Measurements from ENCODE around the gene TM9SF4. TPM values are rescaled to one million over a fixed set of nuclear protein-coding genes. Genes with fewer than 3 reads are reported as not detected.
"Not testable (repeated sequence)": the region's sequence is repeated elsewhere in the genome, so short reads cannot be mapped to it uniquely, and the experiment has no call there.

The TM9SF4 gene
- total and polyA plus RNA-seq, 2 experiments from 2014 or later = 38.6 to 41.3 TPM

DNA sequence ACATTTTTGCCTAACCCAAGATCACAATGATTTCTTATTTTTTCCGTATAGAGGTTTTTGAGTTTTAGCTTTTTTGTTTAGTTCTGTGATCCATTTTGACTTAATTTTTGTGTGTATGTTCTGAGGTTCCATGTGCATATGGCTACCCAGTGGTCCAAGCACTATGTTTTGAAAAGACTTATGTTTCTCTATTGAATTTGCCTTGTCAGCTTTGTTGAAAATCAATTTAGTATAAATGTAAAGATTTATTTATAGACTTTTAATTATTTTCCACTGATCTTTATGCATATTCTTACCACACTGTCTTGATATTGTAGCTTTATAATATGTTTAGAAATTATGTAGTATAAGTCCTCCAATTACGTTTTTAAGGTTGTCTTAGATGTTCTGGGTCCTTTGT is 10.2 kb downstream of the TM9SF4 start:
- no peak for DNase-seq
- Histone ChIP-seq H3F3A (ENCODE audit: insufficient read depth) (no peaks in the 10 kb centered on the region), H3K4me1 (ENCODE audit: insufficient read depth) (no peaks in the 10 kb centered on the region), H3K79me2 (ENCODE audit: insufficient read depth) (peaks cover 84% of the 10 kb centered on the region), H3K27ac (no peak overlapping the region), H3K9me2 (ENCODE audit: insufficient read depth) (no peaks in the 10 kb centered on the region), H4K20me1 (ENCODE audit: insufficient read depth) (peaks cover 15% of the 10 kb centered on the region), H3K27me3 (replicated peaks; ENCODE audit: insufficient read depth) (no peaks in the 10 kb centered on the region), H3K4me2 (ENCODE audit: unreplicated experiment) (no peak overlapping the region), H3K36me3 (ENCODE audit: low read depth) (no peaks in the 10 kb centered on the region), H3K4me3 (no peak overlapping the region), H2AFZ (no peak overlapping the region), H3K9ac (no peak overlapping the region), H3K9me3 (ENCODE audit: low read depth) (no peaks in the 10 kb centered on the region)
- in situ Hi-C loops (cut with MboI) = no loop called here
- WGBS, 2 experiments (ENCODE audit: low coverage in 1 of 2, low lambda C conversion rate in 2 of 2, missing lambda C conversion rate in 2 of 2) = 77 to 81% methylated on average over 2 of the region's 2 CpGs
- TF ChIP-seq EZH2 (IDR thresholded peaks at IDR 0.05; ENCODE audit: insufficient read depth, poor library complexity, severe bottlenecking) (no peak), EZH2phosphoT487 (IDR thresholded peaks at IDR 0.05; ENCODE audit: insufficient read depth, low read depth) (no peak)

DNA sequence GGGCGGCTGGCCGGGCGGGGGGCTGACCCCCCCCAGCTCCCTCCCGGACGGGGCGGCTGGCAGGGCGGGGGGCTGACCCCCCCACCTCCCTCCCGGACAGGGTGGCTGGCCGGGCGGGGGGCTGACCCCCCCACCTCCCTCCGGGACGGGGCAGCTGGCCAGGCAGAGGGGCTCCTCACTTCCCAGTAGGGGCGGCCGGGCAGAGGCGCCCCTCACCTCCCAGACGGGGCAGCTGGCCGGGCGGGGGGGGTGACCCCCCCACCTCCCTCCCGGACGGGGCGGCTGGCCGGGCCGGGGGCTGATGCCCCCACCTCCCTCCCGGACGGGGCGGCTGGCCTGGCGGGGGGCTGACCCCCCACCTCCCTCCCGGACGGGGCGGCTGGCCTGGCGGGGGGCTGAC is 12.4 kb downstream of the TM9SF4 start:
- H3K27me3 ChIP-seq (replicated peaks; ENCODE audit: insufficient read depth); in situ Hi-C loops (cut with MboI); H3K9me2 ChIP-seq (ENCODE audit: insufficient read depth); H3K36me3 ChIP-seq (ENCODE audit: low read depth); H3K4me3 ChIP-seq; H3K4me2 ChIP-seq (ENCODE audit: unreplicated experiment); H3F3A ChIP-seq (ENCODE audit: insufficient read depth); H2AFZ ChIP-seq; H3K9ac ChIP-seq; H3K9me3 ChIP-seq (ENCODE audit: low read depth); H3K4me1 ChIP-seq (ENCODE audit: insufficient read depth); H4K20me1 ChIP-seq (ENCODE audit: insufficient read depth); DNase-seq; H3K27ac ChIP-seq: not testable (repeated sequence)
- peaks cover 84% of the 10 kb centered on the region for H3K79me2 ChIP-seq (ENCODE audit: insufficient read depth)
- WGBS, 2 experiments (ENCODE audit: low coverage in 1 of 2, low lambda C conversion rate in 2 of 2, missing lambda C conversion rate in 2 of 2) = 95% methylated on average over 16 of the region's 31 CpGs; no CpG with 5 or more reads in 1 of the 2 experiments

DNA sequence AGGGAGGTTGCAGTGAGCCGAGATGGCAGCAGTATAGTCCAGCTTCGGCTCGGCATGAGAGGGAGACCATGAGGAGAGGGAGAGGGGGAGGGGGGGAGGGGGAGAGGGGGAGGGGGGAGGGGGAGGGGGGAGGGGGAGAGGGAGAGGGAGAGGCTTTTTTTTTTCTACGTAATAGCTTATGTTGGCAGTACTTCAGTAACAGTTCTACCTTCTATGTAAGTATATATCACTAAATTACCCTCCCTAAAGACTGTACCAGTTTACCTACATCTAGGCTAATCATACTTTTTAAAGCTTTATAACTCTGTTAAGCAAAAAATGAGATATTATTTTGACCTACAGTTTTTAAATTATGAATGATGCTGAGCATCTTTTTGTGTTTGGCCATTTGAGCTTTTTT is 13.6 kb downstream of the TM9SF4 start:
- Histone ChIP-seq H2AFZ (no peak overlapping the region), H3K27ac (no peak overlapping the region), H3F3A (ENCODE audit: insufficient read depth) (no peaks in the 10 kb centered on the region), H3K79me2 (ENCODE audit: insufficient read depth) (peaks cover 84% of the 10 kb centered on the region), H3K9me2 (ENCODE audit: insufficient read depth) (no peaks in the 10 kb centered on the region), H4K20me1 (ENCODE audit: insufficient read depth) (peaks cover 11% of the 10 kb centered on the region), H3K36me3 (ENCODE audit: low read depth) (0 out of 2 replicates have a peak, but pooled peaks cover 5% of the 10 kb centered on the region), H3K4me1 (ENCODE audit: insufficient read depth) (no peaks in the 10 kb centered on the region), H3K4me3 (no peak overlapping the region), H3K4me2 (ENCODE audit: unreplicated experiment) (no peak overlapping the region), H3K9ac (no peak overlapping the region), H3K9me3 (ENCODE audit: low read depth) (no peaks in the 10 kb centered on the region), H3K27me3 (replicated peaks; ENCODE audit: insufficient read depth) (no peaks in the 10 kb centered on the region)
- in situ Hi-C loops (cut with MboI) = no loop called here
- no peak for DNase-seq
- TF ChIP-seq EZH2 (IDR thresholded peaks at IDR 0.05; ENCODE audit: insufficient read depth, poor library complexity, severe bottlenecking) = no peak
- TF ChIP-seq EZH2phosphoT487 (IDR thresholded peaks at IDR 0.05; ENCODE audit: insufficient read depth, low read depth) = no peak
- WGBS, 2 experiments (ENCODE audit: low coverage in 1 of 2, low lambda C conversion rate in 2 of 2, missing lambda C conversion rate in 2 of 2) = 90 to 99% methylated on average over 3 to 4 of the region's 4 CpGs

DNA sequence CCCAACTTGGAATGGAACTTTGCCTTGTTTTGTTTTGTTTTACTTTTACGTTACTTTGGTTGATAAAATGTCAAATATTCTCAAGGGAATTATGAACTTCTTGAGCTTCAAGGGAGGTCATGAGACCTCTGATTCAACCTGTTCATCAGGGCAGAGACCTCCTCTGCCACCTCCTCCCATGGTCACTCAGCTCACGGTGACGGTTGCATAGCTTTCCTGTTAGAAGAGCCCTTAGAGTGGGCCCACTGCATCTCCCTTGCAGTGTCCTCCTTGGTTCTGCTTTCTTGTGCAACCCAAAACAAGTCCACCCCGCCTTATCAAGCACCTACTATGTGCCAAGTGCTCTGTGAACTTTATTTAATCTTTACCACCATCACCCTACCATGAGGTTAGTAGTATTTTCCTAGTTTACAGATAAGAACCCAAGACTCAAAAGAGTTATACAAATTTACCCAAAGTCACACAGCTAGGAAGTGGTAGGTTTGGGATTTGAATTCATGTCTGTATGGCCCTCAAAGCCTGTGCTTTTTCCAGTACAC is 15.5 kb downstream of the TM9SF4 start:
- no peaks in the 10 kb centered on the region for H3K9me3 ChIP-seq (ENCODE audit: low read depth)
- H3F3A ChIP-seq (ENCODE audit: insufficient read depth) = no peaks in the 10 kb centered on the region
- DNase-seq = no peak
- no peak overlapping the region for H3K4me3 ChIP-seq
- in situ Hi-C loops (cut with MboI) = no loop called here
- no peak overlapping the region for H3K9ac ChIP-seq
- no peak overlapping the region for H2AFZ ChIP-seq
- no peaks in the 10 kb centered on the region for H3K9me2 ChIP-seq (ENCODE audit: insufficient read depth)
- peaks cover 15% of the 10 kb centered on the region for H4K20me1 ChIP-seq (ENCODE audit: insufficient read depth)
- WGBS, 2 experiments (ENCODE audit: low coverage in 1 of 2, low lambda C conversion rate in 2 of 2, missing lambda C conversion rate in 2 of 2) = 97 to 100% methylated on average over 4 of the region's 4 CpGs
- no peaks in the 10 kb centered on the region for H3K27me3 ChIP-seq (replicated peaks; ENCODE audit: insufficient read depth)
- H3K27ac ChIP-seq = no peak overlapping the region
- no peaks in the 10 kb centered on the region for H3K4me1 ChIP-seq (ENCODE audit: insufficient read depth)
- H3K36me3 ChIP-seq (ENCODE audit: low read depth) = 0 out of 2 replicates have a peak, but pooled peaks cover 5% of the 10 kb centered on the region
- no peak for TF ChIP-seq EZH2phosphoT487 (IDR thresholded peaks at IDR 0.05; ENCODE audit: insufficient read depth, low read depth)
- TF ChIP-seq EZH2 (IDR thresholded peaks at IDR 0.05; ENCODE audit: insufficient read depth, poor library complexity, severe bottlenecking) = no peak
- H3K79me2 ChIP-seq (ENCODE audit: insufficient read depth) = peaks cover 84% of the 10 kb centered on the region
- no peak overlapping the region for H3K4me2 ChIP-seq (ENCODE audit: unreplicated experiment)

DNA sequence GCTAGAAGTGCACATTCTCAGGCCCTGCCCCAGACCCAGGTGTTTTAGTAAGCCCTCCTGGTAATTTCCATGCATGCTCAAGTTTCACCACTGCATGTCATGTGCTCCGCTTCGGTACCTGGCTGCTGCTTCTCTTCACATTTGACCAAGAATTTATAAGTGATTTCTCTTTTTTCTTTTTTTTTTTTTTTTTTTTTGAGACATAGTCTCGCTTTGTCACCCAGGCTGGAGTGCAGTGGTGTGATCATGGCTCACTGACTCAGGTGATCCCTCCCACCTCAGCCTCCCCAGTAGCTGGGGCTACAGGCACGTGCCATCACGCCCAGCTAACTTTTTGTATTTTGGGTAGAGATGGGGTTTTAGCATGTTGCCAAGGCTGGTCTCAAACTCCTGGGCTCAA is 16.0 kb downstream of the TM9SF4 start:
- DNase-seq = no peak
- Histone ChIP-seq H3K9ac (no peak overlapping the region), H2AFZ (no peak overlapping the region), H3K9me3 (ENCODE audit: low read depth) (no peaks in the 10 kb centered on the region), H3K4me2 (ENCODE audit: unreplicated experiment) (no peak overlapping the region), H3K4me1 (ENCODE audit: insufficient read depth) (no peaks in the 10 kb centered on the region), H3K36me3 (ENCODE audit: low read depth) (0 out of 2 replicates have a peak, but pooled peaks cover 5% of the 10 kb centered on the region), H4K20me1 (ENCODE audit: insufficient read depth) (peaks cover 14% of the 10 kb centered on the region), H3K27me3 (replicated peaks; ENCODE audit: insufficient read depth) (no peaks in the 10 kb centered on the region), H3K9me2 (ENCODE audit: insufficient read depth) (no peaks in the 10 kb centered on the region), H3K4me3 (no peak overlapping the region), H3F3A (ENCODE audit: insufficient read depth) (no peaks in the 10 kb centered on the region), H3K79me2 (ENCODE audit: insufficient read depth) (peaks cover 84% of the 10 kb centered on the region), H3K27ac (no peak overlapping the region)
- WGBS, 2 experiments (ENCODE audit: low coverage in 1 of 2, low lambda C conversion rate in 2 of 2, missing lambda C conversion rate in 2 of 2) = 92 to 96% methylated on average over 5 of the region's 5 CpGs
- TF ChIP-seq EZH2 (IDR thresholded peaks at IDR 0.05; ENCODE audit: insufficient read depth, poor library complexity, severe bottlenecking) = no peak
- no peak for TF ChIP-seq EZH2phosphoT487 (IDR thresholded peaks at IDR 0.05; ENCODE audit: insufficient read depth, low read depth)
- in situ Hi-C loops (cut with MboI) = no loop called here
